GM18499 (cell line): Measurements from ENCODE around the gene LIN9.
"Not testable (repeated sequence)": the region's sequence is repeated elsewhere in the genome, so short reads cannot be mapped to it uniquely, and the experiment has no call there.

ENCODE experiments used
- ATAC-seq: cut with Tn5 transposase; IDR thresholded peaks from one replicate; pipeline ENCODE4 v1.9.1; 2021; ENCODE audit warnings: moderate number of reproducible peaks; ENCODE audit not compliant: insufficient read depth, unreplicated experiment

LIN9 gene

DNA sequence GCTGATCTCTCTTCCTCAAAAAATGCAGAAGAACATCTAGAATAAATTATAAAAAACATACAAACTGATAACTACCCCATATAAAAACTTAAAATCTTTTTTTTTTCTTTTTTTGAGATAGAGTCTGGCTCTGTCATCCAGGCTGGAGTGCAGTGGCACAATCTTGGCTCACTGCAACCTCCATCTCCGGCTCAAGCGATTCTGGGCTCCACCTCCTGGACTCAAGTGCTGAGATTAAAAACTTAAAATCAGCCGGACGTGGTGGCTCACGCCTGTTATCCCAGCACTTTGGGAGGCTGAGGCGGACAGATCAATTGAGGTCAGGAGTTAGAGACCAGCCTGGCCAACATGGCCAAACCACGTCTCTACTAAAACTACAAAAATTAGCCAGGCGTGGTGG is 31.1 kb downstream of the LIN9 start:
- no peak for ATAC-seq

DNA sequence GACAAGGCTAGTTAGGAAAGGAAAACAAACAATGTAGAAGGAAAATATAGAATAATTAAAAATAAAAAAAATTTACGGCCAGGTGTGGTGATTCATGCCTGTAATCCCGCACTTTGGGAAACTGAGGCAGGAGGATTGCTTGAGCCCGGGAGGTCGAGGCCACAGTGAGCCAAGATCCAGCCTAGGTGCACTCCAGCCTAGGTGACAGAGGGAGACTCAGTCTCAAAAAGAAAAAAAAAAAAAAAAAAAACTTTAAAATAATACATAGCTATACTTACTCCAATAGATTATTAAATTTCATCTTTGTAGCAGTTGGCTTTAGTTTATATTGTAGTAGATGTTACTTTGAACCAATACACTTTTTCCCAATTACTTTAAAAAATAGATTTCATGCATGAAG is 32.0 kb downstream of the LIN9 start:
- no peak for ATAC-seq

DNA sequence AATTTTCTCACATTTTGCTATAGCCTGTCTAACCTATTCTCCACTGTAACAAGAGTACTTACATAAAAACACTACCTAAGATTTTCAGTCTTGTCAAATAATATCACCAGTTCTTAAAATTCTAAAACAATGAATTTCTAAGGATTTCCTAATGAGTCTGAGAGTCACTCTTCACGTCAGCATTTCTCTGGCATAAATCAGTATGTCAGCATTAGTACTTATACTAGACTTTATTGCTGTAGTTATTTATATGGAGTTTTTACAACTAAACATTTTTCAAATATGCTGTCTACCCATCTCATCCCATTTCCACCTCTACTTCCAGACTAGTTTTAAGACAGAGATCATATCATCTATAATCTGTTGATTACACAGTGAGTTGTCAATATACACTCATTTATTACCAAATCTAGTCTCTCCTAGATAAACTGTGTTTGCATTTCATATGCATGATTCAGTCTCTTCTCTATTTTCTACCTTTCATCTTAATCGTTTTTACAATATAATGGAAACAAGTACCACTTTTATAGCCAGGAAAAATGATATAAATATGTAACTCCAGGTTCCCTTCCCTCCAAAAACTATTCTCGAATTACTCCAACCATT is 32.8 kb downstream of the LIN9 start:
- no peak for ATAC-seq

DNA sequence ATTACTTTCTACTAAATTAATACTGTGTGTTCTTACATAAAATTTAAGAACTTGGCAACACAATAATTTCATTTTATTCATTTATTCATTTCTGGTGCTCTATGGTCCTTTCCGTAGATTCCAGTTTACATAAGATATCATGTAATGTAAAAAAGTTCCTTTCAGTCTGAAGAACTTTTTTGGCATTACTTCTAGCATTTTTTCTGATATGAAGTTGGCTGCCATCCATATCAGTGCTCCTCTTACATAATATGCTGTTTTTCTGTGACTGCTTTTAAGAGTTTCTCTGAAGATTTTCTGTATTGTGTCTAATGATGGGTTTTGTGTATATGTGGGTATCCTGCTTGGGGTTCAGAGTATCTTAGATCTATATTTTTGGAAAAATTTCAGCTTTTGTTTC is 34.8 kb downstream of the LIN9 start:
- ATAC-seq = no peak

DNA sequence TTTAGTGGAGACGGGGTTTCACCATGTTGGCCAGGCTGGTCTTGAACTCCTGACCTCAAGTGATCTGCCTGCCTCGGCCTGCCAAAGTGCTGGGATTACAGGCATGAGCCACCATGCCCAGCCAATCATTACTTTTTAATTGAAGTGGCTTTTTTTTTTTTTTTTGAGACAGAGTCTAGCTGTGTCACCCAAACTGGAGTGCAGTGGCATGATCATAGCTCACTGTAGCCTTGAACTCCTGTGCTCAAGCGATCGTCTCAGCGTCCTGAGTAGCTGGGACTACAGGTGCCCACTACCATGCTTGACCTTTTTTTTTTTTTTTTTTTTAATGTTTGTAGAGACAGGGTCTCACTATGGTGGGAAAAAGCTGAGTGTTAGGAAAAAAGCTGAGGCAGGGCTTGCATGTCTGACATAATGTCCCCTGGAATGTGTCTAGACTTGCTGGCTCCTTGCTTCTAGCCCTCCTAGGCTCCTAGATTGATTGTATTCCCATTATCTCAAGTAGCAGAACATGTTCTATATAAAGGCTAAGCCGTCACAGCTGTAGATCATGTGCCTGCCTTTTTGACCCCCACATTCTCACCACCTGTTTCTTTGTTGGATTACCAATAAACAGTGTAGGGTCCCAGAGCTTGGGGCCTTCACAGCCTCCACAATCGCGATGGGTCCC is 36.6 kb downstream of the LIN9 start:
- not testable (repeated sequence) for ATAC-seq

DNA sequence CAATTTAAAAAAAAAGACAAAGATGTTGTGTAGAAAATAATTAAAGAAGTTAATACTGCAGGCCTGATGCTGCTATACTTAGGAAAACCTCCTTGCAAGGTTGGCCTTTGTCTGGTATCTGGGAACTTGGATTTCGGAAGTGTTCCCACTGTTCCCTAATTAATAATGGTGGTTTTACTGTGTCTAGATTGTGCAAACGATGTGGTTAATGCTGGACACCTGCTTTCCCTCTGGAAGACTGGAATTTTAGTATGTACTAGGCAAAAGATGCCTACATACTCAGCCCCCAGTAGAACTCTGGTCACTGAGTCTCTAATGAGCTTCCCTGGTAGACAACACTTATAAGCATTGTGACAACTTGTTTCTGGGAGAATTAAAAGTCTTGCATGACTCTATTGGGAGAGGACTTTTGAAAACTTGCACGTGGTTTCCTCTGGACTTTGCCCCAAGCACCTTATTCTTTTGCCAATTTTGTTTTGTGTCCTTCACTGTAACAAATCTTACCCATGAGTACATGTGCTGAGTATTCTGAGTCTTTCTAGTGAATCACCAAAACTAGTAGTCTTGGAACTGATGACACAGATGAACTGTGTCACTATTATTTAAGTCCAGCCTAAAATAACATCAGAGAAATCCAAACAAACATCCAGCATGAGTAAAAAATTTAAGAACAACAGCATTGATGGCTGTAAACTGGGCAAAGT is 40.4 kb downstream of the LIN9 start:
- ATAC-seq = no peak

DNA sequence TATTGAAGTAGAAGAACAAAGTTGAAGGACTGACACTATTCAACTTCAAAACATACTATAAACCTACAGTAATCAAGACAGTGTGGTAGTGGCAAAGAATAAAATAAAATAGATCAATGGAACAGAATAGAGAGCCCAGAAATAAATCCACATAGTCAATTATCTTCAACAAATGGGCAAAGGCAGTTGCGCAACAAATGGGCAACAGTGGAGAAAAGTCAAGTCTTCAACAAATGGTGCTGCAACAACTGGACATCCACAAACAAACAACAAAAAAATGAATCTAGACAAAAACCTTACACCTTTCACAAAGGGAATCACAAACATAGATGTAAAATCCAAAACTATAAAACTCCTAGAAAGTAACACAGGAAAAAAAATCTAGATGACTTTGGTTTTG is 47.1 kb downstream of the LIN9 start:
- ATAC-seq = no peak

DNA sequence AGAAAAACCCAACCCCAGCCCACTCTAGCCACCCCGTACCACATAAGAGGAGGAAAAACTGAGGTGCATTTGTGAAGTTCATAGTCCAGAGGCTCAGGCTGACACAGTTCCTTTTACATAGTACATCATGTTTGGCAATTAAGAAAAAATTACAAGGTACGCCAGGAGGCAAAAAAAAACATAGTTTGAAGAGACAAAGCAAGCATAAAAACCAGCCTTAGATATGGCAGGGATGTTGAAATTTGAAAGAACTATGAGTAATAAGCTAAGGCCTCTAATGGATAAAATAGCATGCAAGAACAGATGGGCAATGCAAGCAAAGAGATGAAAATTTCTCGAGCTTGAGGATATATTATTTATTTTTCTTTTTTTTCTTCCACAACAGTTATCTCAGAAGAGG is 53.6 kb downstream of the LIN9 start:
- no peak for ATAC-seq

DNA sequence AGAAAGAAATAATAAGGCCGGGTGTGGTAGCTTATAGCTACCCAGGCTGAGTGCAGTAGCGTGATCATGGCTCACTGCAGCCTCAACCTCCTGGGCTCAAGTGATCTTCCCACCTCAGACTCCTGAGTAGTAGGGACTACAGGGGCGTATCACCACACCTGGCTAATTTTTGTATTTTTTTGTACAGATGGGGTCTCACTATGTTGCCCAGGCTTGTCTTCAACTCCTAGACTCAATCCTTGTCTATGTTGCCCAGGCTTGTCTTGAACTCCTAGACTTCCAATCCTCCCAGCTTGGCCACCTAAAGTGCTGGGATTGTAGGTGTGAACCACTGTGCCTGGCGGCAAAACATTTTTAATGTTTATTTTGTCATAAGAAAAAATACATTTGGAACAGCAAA is 55.0 kb downstream of the LIN9 start:
- no peak for ATAC-seq

DNA sequence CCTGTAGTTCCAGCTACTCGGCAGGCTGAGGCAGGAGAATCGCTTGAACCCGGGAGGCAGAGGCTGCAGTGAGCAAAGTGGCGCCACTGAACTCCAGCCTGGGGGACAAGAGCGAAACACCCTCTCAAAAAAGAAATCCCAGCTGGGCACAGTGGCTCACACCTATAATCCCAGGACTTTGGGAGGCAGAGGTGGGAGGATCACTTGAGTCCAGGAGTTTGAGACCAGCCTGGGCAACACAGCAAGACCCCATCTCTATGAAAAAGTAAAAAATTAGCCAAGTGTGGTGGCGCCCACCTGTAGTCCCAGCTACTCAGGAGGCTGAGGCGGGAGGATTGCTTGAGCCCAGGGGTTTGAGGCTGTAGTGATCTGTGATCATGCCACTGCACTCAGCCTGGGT is 56.1 kb downstream of the LIN9 start:
- ATAC-seq = not testable (repeated sequence)

DNA sequence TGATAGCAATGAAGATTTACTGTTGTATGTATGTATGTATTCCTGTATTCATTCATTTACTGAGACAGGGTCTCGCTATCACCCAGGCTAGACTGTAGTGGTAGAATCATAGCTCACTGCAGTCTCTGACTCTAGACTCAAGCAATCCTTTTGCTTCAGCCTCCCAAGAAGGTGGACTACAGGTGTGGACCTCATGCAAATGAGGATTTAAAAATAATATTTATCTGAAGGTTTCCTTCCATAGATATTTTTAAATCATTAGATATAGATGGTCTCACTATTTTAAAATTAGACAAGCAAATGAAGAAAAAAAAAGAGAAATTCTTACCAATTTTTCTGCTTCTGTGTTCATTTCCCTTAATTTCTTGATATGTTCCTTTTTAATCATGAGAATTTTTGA is 58.5 kb downstream of the LIN9 start:
- ATAC-seq = no peak

DNA sequence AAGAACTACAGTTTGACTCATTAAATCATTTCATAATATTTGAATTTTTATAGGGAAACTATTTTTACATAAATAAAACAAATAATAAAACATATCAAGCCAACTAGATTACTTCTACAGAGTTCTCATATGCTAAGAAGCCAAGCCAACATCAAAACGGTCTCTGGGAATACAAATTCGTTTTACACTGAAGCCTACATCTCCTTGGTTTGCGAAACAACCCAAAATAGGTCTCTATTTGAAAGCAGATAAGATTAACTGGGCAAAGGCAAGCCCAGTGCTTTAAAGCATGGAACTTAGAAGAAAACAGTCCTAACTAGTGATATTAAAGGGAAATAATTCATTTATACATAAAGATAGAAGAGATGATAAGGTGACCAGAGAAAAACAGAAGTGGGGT is 60.2 kb downstream of the LIN9 start:
- no peak for ATAC-seq

DNA sequence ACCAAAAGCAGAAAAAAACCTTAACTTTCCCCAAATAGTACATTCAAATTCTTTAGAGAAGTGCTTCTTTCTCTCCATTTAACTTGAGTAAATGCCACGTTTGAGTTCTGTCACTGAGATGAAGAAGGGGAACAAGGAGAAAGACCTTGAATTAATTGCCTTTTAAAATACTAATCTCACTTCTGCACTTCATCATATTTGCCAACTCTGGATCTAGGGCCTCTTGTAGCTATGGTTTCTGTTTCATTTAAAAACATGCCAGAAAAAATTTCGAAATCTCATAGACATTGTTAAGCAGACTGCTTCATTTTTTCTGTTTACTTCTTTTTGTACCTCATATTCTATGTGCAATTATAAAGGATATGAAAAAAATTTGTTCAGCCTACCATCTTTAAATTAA is 60.9 kb downstream of the LIN9 start:
- no peak for ATAC-seq

DNA sequence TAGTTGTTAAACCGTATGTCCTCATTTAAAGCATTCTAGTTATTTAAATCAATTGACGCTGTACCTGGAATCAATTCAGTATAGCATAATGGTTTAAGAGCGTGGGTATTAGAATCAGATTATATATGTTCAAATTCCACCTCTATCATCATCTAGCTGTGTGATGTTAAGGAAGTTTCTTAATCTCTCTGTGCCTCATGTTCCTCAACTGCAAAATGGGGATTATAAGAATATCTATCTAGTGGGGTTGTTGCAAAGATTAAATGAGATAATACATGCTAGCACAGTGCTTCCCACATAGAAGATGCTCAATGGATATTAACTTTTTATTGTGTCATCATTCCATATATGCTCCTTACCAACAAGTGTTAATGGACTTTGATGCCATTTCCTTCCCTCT is 69.5 kb downstream of the LIN9 start:
- no peak for ATAC-seq

DNA sequence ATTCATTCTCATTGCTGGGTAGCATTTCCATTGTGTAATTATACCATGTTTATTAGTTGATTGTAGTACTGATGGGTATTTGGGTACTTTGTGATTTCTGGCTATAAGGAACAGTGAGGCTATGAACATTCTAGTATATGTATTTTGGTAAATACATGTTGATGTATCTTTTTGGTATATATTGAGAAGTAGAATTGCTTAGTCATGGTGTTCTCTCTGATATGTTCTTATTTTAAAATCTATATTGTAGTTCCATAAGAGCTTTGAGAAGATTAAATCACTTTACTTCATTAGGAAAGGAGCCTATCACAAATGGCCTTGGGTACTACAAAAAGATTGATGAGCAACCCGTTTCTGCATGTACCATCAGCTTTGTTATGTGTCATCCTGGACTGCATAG is 72.1 kb downstream of the LIN9 start:
- ATAC-seq = no peak

DNA sequence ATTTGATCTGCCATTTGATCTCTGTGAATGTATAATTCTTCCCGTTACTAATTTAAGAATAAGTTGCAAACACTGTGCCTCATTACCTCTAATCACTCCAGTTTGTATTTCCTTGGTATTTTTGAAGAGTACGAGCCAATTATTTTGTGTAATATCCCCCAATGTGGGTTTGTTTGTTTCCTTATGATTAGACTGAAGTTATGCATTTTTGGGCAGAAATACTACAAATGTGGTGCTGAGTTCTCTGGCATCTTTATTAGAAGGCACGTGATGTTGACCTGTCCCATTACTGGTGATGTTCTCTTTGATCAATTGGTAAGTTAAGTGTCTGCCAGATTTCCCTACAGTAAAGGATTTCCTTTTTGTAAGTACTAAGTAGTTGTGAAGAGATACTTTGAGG is 75.2 kb downstream of the LIN9 start:
- no peak for ATAC-seq

DNA sequence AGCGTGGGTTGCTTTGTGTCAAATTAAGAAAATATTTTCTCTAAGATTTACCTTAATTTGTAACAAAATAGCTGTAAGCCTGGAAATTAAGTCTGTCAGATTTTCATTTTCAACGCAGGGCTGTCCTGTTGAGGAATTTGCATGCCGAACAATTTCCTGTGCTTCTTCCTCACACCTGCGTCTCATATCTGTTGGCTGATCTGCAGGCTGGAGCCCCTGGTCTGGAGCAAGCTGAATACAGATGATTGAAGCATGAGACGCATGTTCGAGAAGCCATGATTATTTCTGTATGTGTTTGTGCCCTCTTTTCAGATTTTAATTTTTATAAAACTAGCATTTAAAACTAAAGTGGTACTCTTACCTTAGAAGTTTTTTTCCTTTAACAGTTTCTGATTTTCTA is 75.7 kb downstream of the LIN9 start:
- ATAC-seq = peak; percentile 65

DNA sequence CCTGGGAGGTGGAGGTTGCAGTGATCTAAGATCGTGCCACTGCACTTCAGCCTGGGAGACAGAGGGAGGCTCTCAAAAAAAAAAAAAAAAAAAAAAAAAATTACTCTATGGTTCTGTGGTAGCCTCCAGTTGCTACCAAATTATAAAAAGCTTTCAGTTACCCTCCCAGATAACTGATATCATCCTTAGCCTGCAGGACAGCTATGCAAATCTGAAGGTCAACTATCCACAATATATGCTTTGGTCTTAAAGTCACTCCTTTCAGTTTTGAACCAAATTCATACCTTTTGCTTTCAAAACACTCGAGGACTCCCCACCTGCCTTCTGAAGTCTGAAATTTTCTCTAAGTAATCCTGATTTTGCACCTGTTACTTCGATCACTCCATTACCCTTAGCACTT is 82.4 kb downstream of the LIN9 start:
- no peak for ATAC-seq

DNA sequence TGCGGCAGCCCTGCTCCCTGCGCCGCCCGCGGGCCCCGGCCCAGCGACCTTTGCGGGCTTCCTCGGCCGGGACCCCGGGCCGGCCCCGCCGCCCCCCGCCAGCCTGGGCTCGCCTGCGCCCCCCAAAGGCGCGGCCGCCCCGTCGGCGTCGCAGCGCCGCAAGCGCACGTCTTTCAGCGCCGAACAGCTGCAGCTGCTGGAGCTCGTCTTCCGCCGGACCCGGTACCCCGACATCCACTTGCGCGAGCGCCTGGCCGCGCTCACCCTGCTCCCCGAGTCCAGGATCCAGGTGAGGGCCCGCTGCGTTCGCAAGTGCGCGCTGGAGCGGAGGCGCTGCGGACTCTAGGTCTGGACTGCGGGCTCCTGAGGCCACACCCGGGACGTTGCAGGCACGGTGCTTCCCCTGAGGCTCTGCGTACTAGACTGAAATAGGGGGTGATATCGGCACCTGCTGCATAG is 85.1 kb downstream of the LIN9 start:
- ATAC-seq = no peak

DNA sequence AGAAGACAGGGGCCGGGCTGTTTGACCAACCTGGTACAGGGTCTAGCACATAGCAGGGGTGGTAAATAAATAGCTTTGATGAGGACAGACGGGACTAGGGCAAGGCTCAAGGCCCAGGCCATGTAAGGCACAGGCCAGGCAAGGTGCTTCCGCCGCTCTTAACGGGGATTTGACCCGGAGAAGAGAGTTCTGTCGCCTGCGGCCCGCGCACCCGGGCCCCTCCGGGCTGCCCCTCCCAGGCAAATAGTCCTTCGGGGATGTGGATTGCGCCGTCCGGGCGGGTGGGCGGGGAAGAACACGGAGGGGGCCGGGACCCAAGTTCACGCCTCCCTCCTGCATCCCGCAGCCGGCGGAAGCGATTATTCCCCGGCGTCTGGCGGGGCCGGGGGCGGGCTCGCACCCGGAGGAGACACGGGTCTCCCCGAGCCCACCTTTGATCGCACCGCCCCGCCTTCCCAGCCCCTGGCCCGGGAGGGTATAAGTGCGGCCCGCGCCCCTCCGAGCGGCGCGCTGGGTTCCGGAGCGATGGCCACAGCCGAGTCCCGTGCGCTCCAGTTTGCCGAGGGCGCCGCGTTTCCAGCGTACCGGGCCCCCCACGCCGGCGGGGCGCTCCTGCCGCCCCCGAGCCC is 85.7 kb downstream of the LIN9 start, which contains the start of gene MIXL1:
Gene MIXL1, plus strand, starts transcription at position 508 of the 629 bp plus-strand sequence. Its CDS starts 18 bp downstream, at position 526.
- no peak for ATAC-seq

DNA sequence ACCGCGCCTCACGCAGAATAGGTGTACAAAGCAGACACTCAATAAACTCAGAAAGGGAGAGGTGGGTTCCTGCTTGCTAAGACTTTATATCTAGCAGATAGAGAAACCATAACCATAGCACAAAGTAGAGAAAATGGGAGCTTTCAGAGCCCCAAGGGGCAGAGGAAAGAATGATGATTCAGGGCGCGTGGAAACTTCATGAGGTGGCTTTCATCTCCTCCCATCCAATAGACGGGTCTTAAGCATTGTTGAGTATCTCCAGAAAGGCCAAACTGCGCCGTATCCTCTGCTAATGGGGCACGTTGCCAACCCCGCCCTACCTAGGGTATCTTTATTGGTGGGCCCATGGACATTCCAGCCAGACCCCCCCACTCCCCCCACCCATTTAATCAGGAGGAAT is 86.3 kb downstream of the LIN9 start:
- no peak for ATAC-seq
